Brain microvascular endothelial cell (primary cell): ENCODE results near the gene GRIK3.

Source experiments
- DNase-seq: peaks from one replicate; pipeline ENCODE4 v3.0.0-alpha.2; 2020
- H3K27ac ChIP-seq: fragments of 250-450 bp; sonication (Bioruptor Pico); 2 replicates; pipeline ENCODE4 v1.5.1; 2020; ENCODE audit warnings: mild to moderate bottlenecking, moderate library complexity
- H3K27me3 ChIP-seq: fragments of 250-450 bp; sonication (Bioruptor Pico); replicated peaks from 2 replicates; pipeline ENCODE4 v1.5.1; 2020; ENCODE audit warnings: mild to moderate bottlenecking
- H3K36me3 ChIP-seq: fragments of 250-450 bp; sonication (Bioruptor Pico); replicated peaks from 2 replicates; pipeline ENCODE4 v1.5.1; 2020; ENCODE audit warnings: mild to moderate bottlenecking
- H3K4me3 ChIP-seq: 2 replicates; pipeline ENCODE4 v1.5.1; 2011; ENCODE audit warnings: low read depth, mild to moderate bottlenecking, control low read depth, low read length, moderate library complexity
- in situ Hi-C: cut with HindIII; loops from 2 replicates; pipeline ENCODE4 v1.10.0; 2017; ENCODE audit warnings: low sequenced_read_pairs, low pct_ligation_motif_present
- TF ChIP-seq, protein P1 (sequence below): IDR thresholded peaks from 2 replicates; pipeline ENCODE4 v1.5.1; 2011; ENCODE audit warnings: low read depth, mild to moderate bottlenecking, moderate library complexity, low read length, control low read depth, inconsistent platforms; ENCODE audit errors: missing control alignments

GRIK3 gene

DNA sequence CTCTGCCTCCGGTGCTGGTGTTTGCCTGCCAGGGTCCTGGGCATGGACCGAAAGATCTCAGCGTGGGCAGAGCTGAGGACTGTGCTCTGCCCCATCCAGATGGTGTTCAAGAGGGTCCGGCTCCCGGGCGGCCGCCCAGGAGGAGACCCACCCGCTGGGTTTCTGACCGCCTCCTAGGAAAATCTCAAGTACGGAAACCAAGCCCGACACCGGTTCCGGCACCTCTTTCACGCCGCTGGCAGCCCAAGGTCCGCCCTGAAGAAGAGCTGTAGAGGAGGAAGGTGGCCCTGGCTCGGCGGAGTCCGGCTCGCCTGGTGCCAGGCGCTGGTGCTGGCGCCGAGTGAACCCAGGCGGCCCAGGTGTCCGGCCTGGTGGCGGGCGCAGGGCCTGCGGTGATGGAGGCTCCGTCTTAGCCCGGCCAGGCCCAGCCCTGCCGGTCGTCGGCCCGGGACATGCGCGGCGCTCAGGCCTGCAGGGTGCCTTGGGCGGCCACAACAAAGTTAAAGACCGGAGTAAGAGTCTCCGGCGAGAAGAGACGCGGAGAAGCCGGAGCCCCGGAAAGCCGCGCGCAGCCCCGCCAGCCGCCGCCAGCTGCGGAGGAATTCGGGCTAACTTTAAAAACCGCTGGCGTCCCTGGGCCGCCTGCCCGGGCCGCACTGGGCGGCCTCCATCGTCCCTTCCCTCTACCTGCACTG, 1.5 kb downstream of the GRIK3 start:
- TF ChIP-seq, protein P1, sequence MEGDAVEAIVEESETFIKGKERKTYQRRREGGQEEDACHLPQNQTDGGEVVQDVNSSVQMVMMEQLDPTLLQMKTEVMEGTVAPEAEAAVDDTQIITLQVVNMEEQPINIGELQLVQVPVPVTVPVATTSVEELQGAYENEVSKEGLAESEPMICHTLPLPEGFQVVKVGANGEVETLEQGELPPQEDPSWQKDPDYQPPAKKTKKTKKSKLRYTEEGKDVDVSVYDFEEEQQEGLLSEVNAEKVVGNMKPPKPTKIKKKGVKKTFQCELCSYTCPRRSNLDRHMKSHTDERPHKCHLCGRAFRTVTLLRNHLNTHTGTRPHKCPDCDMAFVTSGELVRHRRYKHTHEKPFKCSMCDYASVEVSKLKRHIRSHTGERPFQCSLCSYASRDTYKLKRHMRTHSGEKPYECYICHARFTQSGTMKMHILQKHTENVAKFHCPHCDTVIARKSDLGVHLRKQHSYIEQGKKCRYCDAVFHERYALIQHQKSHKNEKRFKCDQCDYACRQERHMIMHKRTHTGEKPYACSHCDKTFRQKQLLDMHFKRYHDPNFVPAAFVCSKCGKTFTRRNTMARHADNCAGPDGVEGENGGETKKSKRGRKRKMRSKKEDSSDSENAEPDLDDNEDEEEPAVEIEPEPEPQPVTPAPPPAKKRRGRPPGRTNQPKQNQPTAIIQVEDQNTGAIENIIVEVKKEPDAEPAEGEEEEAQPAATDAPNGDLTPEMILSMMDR = no peak
- no peaks in the 10 kb centered on the region for H3K36me3 ChIP-seq
- H3K27ac ChIP-seq = no peak overlapping the region

DNA sequence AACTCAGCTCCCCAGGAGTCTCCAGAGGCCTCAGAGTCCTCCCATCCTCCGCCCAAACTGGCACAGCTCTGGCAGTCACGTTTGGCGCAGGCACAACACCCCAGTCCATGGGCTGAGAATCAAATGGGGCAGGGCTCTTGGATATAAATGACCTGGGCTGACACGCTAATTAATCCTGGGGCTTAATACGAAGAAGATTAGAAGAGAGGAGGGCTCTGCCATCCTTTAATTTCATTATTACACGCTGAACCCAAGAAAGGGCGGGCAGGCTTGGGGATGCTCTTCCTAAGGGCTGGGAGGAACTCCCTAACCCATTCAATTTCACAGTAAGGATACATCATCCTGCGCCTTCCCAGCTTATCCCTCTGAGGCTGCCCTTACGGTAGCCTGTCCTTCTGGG, 2.4 kb downstream of the GRIK3 start:
- H3K27ac ChIP-seq = no peak overlapping the region
- H3K27me3 ChIP-seq = peaks cover 62% of the 10 kb centered on the region
- TF ChIP-seq, protein P1 = no peak
- H3K36me3 ChIP-seq = no peaks in the 10 kb centered on the region
- DNase-seq = no peak
- H3K4me3 ChIP-seq = no peak overlapping the region
- in situ Hi-C loops = no loop called here

More for the DNA sequence above, 1.5 kb downstream of the GRIK3 start:
- DNase-seq = no peak
- Histone ChIP-seq H3K4me3 (no peak overlapping the region), H3K27me3 (peaks cover 68% of the 10 kb centered on the region)
- in situ Hi-C loops = no loop called here

DNA sequence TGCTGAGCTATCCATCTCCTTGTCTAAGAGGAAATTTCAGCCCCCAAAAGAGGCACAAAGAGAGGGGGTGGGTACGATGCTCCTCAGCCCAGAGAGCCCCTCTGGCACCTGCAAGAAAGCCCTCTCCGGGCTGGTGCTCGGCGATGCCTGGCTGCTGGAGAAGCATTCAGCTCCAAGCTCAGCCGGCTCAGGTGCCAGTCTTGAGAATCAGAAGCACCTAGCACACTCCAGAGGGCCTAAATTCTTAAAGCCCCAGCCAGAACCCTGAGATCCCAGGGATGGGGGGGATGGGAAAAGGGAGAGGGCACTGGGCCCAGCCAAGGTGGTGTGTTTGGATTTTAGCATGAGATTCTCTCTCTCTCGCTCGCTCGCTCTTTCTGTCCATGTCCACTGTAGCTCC, 2.9 kb downstream of the GRIK3 start:
- TF ChIP-seq, protein P1 = no peak
- H3K4me3 ChIP-seq = no peak overlapping the region
- in situ Hi-C loops = no loop called here
- peaks cover 58% of the 10 kb centered on the region for H3K27me3 ChIP-seq
- H3K27ac ChIP-seq = no peak overlapping the region
- H3K36me3 ChIP-seq = no peaks in the 10 kb centered on the region
- no peak for DNase-seq

DNA sequence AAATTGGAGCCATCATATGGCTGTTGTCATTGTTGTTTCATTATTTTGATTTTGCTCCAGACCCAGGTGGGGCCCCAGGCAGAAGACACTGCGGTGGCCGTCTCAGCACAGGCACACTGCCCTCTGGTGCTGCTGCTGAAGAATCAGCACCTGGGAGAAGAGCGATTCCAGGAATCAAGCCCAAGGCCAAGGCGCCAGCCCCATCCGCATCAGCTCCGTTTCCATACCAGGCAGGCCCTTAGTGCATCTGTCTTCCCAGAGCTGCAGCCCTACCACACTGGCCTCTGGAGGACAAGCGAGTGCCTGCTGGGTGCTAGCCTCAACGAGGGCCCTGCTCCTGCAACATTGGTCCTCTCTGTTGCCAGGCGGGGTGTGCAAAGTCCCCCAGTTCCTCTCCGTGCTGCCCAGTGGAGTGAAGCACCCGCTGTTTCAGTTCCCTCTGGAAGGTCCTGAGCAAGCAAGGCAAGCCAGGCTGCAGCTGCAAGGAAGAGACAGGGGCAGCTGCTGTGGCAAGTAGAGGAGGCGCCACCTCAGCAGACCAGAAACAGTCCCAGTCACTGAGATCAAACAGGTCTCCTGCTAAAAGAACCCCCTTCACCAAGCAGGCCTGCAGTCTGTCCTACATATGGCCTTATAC, 5.2 kb downstream of the GRIK3 start:
- in situ Hi-C loops = no loop called here
- H3K36me3 ChIP-seq = no peaks in the 10 kb centered on the region
- H3K27ac ChIP-seq = no peak overlapping the region
- H3K4me3 ChIP-seq = no peak overlapping the region
- DNase-seq = no peak
- TF ChIP-seq, protein P1 = no peak
- H3K27me3 ChIP-seq = peaks cover 36% of the 10 kb centered on the region

DNA sequence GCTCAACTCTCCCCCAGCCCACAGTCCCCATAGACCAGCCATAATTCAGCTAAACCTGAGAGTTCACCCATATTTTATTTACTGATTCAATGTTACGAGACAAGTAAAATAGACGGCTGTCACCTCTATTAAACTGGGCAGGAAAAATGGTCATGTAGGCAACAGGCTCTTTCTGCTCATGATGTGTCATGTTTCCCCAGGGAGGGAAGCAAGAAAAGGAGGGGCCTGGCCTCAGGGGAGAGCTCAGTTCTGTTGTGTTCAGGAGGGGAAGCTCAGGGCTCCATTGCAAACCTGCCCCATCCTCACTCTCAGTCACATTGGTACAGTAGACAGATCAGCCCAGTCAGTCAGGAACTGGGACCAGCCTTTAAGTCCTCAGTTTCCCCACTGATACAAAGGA, 12.8 kb downstream of the GRIK3 start:
- TF ChIP-seq, protein P1 = no peak
- Histone ChIP-seq H3K27ac (no peak overlapping the region), H3K36me3 (no peaks in the 10 kb centered on the region), H3K4me3 (no peak overlapping the region), H3K27me3 (no peaks in the 10 kb centered on the region)
- DNase-seq = no peak
- in situ Hi-C loops = no loop called here
